ENCODE data around the gene KLHL29.

DNA sequence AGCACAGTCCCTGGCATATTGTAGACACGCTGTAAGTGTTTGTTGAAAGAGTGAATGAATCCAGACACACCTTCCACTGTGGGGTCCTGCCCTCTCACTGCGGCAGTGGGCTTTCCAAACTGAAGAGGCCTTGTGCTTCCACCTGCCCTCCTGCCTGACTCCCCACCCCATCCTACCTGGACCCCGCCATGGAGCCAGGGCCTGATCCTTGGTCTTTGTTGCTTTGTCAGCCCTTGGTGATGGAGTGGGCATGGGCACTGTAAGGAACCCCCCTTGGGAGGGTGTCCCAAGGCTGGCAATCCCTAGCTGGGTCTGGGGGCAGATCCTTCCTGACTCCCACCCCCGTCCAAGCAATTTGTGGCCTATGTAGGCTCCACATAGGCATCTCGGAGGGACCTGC is 33.1 kb downstream of the KLHL29 start:
- TF ChIP-seq, protein P1, sequence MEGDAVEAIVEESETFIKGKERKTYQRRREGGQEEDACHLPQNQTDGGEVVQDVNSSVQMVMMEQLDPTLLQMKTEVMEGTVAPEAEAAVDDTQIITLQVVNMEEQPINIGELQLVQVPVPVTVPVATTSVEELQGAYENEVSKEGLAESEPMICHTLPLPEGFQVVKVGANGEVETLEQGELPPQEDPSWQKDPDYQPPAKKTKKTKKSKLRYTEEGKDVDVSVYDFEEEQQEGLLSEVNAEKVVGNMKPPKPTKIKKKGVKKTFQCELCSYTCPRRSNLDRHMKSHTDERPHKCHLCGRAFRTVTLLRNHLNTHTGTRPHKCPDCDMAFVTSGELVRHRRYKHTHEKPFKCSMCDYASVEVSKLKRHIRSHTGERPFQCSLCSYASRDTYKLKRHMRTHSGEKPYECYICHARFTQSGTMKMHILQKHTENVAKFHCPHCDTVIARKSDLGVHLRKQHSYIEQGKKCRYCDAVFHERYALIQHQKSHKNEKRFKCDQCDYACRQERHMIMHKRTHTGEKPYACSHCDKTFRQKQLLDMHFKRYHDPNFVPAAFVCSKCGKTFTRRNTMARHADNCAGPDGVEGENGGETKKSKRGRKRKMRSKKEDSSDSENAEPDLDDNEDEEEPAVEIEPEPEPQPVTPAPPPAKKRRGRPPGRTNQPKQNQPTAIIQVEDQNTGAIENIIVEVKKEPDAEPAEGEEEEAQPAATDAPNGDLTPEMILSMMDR (IDR thresholded peaks at IDR 0.05; ENCODE audit: low read length) = no peak
- TF ChIP-seq EZH2 (optimal IDR thresholded peaks at IDR 0.05; ENCODE audit: low read depth, low read length) (no peak), EZH2phosphoT487 (IDR thresholded peaks at IDR 0.05; ENCODE audit: low read length) (no peak)
